MM.1S (cell line): ENCODE data around the gene CD34.

Experiments
- CTCF ChIP-seq: fragments of 300-600 bp; sonication (generic); IDR thresholded peaks from 2 replicates; pipeline ENCODE4 v1.5.1; 2016; ENCODE audit warnings: antibody characterized with exemption, low read length, mixed read lengths
- EZH2 ChIP-seq: fragments of 300-600 bp; sonication (generic); optimal IDR thresholded peaks from 2 replicates; pipeline ENCODE3; 2017; ENCODE audit warnings: low read depth, mild to moderate bottlenecking, antibody characterized with exemption, low read length, mixed read lengths
- EZH2phosphoT487 ChIP-seq: fragments of 300-600 bp; sonication (generic); IDR thresholded peaks from 2 replicates; pipeline ENCODE4 v1.6.1; 2018; ENCODE audit warnings: antibody characterized with exemption, low read length

- TF ChIP-seq EZH2 (no peak), CTCF (no peak), EZH2phosphoT487 (no peak)
Measured at GRCh38 chr1:207949571-207950195, 38.8 kb upstream of the CD34 start.
